Central memory CD8-positive, alpha-beta T cell (primary cell): ENCODE data around the gene GSE1.

ENCODE experiments used
- ATAC-seq: fragments of 150-1000 bp; cut with Tn5 transposase; replicated peaks from 2 replicates; pipeline ENCODE4 v1.10.0; 2022; ENCODE audit warnings: mild to moderate bottlenecking, moderate FRiP score, moderate number of reproducible peaks; ENCODE audit not compliant: poor library complexity, severe bottlenecking; ENCODE audit errors: extremely low read depth
- DNase-seq, 2 donors: peaks; one replicate each; pipeline ENCODE4 v3.0.0; 2021; ENCODE audit warnings: low spot score in 2 of 2
- H3K27ac Mint-ChIP-seq: one replicate; pipeline ENCODE4 v1.8.0; 2022; ENCODE audit warnings: low read depth, mild to moderate bottlenecking, moderate library complexity, mixed read lengths
- H3K27me3 Mint-ChIP-seq: one replicate; pipeline ENCODE4 v1.8.0; 2022; ENCODE audit warnings: mixed read lengths
- H3K36me3 Mint-ChIP-seq: one replicate; pipeline ENCODE4 v1.8.0; 2022; ENCODE audit warnings: mild to moderate bottlenecking, moderate library complexity, mixed read lengths; ENCODE audit not compliant: insufficient read depth
- H3K4me1 Mint-ChIP-seq: one replicate; pipeline ENCODE4 v1.8.0; 2022; ENCODE audit warnings: mixed read lengths
- H3K4me3 Mint-ChIP-seq: one replicate; pipeline ENCODE4 v1.8.0; 2022; ENCODE audit warnings: mild to moderate bottlenecking, moderate library complexity, mixed read lengths
- H3K9me3 Mint-ChIP-seq: one replicate; pipeline ENCODE4 v1.8.0; 2022; ENCODE audit warnings: mixed read lengths

Gene GSE1

DNA sequence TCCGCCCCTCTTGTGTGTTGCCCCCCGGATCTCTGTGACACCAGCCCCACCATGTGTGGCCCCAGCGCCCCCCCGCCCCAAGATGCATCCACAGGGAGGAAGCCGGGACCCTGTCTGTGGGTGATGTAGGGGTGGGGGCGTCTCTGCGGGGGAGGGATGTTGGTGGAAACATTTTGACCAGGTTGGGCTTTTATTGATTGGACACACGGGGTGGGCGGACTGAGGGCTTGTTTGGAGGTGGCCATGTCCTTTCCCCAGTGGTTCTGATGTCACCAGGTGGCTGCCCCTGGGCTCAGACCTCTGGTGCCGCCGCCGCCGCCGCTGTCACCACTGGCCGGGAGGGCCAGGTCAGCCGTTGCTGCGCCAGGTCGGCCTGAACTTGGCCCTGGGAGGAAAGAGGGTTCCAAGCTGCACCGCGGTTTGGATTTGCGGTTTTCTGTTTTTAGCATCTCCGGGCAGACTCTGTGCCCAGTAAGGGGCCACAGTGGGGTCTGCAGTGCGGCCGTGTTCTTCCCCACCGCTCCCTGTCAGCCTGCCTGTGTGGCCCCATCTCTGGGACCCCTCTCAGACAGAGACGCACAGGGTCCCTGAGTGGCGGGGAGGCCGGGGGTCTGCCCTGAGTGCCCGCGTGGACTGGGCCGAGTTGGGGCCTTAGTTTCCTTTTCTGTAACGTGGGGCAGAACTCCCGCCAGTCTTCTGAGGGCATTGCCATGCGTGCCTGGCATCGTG lies 19.8 kb downstream of the GSE1 start:
- H3K4me1 Mint-ChIP-seq: peaks cover 18% of the 10 kb centered on the region
- no peak overlapping the region for H3K27ac Mint-ChIP-seq
- H3K4me3 Mint-ChIP-seq: no peak overlapping the region
- H3K27me3 Mint-ChIP-seq: no peaks in the 10 kb centered on the region
- H3K36me3 Mint-ChIP-seq: peaks cover 6% of the 10 kb centered on the region
- no peaks in the 10 kb centered on the region for H3K9me3 Mint-ChIP-seq
- ATAC-seq (no peak), DNase-seq (no peak)

DNA sequence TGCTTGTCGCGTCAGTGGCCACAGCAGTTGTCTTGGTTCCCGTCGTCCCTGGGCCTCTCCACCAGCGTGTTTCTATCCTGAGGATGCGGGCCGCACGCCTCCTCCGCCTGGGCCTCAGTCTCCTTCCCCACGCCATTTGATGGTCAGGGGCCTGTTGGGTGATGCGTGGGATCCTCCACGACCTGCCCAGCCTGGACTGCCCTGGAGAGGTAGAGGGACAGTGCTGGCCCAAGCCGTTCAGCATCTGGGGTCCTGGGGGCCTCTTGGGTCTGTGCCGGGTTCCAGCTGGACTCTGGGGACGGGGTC lies 20.3 kb downstream of the GSE1 start:
- ATAC-seq: no peak
- Mint-ChIP-seq H3K36me3 (peaks cover 6% of the 10 kb centered on the region), H3K4me3 (no peak overlapping the region), H3K27ac (no peak overlapping the region), H3K27me3 (no peaks in the 10 kb centered on the region), H3K9me3 (no peaks in the 10 kb centered on the region), H3K4me1 (peaks cover 18% of the 10 kb centered on the region)
- DNase-seq: no peak

- Mint-ChIP-seq H3K36me3 (peaks cover 6% of the 10 kb centered on the region), H3K4me3 (no peak overlapping the region), H3K27me3 (no peaks in the 10 kb centered on the region), H3K27ac (no peak overlapping the region), H3K4me1 (peaks cover 15% of the 10 kb centered on the region), H3K9me3 (no peaks in the 10 kb centered on the region)
- ATAC-seq: no peak
- DNase-seq: no peak
These were observed 20.8 kb downstream of the GSE1 start for GRCh38 chr16:85633888-85634287.

DNA sequence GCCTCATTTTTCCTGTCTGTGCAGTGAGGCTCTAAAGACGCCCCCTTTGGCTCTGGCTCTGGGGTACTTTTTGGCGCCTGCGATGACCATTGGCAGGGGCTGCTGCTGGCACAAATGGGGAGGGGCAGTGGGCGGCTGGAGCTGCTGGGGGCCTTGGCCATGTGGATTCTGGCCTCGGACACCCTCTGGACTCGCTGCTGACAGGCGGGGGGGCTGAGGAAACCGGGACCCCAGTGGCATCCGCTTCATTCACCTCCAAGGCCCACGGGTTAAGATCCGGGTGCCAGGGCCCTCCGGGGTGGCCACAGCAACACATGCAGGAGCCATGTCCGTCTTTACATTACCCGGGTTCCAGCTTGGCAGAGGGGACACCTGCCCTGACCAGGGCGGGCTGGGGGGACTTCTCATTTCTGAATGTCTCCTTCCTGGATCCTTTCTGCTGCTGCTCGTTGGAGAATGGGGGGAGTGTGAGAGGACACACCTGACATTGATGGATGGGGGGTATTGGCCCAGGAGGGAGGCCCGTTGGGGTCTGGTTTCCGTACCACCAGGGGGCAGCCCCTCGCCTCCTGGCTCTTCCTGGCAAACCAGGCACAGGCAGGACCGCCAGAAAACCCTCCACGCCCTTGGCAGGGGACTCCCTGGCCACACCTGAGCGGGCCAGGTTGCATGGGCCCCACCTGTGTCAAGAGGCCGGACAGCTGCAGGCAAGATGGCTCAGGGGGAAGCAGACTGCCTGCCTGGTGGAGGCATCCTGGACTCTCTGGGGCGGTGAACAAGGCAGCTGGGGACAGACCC lies 21.8 kb downstream of the GSE1 start:
- H3K27me3 Mint-ChIP-seq: no peaks in the 10 kb centered on the region
- no peak for DNase-seq
- H3K27ac Mint-ChIP-seq: no peak overlapping the region
- H3K9me3 Mint-ChIP-seq: no peaks in the 10 kb centered on the region
- peaks cover 5% of the 10 kb centered on the region for H3K36me3 Mint-ChIP-seq
- H3K4me1 Mint-ChIP-seq: peaks cover 6% of the 10 kb centered on the region
- no peak for ATAC-seq
- H3K4me3 Mint-ChIP-seq: no peak overlapping the region

GRCh38 chr16:85635545-85636140 lies 22.5 kb downstream of the GSE1 start:
- H3K4me3 Mint-ChIP-seq: no peak overlapping the region
- H3K27ac Mint-ChIP-seq: no peak overlapping the region
- ATAC-seq (no peak), DNase-seq (no peak)
- no peaks in the 10 kb centered on the region for H3K9me3 Mint-ChIP-seq
- no peaks in the 10 kb centered on the region for H3K27me3 Mint-ChIP-seq
- no peaks in the 10 kb centered on the region for H3K4me1 Mint-ChIP-seq
- peaks cover 6% of the 10 kb centered on the region for H3K36me3 Mint-ChIP-seq

DNA sequence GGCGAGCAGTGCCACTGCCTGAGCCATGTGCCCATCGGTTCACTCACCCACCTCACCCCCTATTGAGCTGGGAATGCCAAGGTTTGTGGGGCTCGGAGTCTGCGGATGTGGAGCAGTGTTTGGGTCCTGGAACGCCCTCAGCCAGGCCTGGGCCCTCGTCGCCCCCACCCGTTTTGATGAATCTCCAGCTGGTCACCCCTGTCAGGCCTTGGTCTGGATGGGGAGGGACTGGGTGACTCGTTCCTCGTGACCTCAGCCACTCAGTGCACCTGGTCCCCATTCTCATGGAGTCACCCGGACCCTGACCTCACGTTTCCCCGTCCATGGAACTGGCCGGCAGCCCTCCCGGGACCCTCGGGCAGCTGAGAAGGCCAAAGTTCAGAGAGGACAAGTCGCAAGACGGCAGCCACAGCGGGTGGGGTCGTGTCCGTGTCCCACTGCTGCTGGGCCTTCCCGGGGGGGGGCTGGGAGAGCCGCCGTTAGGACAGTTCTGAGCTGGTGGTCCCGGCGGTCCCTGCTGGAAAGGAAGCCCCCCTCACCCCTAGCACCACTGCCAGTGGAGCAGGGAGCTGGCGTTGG lies 23.2 kb downstream of the GSE1 start:
- Mint-ChIP-seq H3K36me3 (peaks cover 9% of the 10 kb centered on the region), H3K27me3 (no peaks in the 10 kb centered on the region), H3K4me1 (no peaks in the 10 kb centered on the region), H3K27ac (no peak overlapping the region), H3K9me3 (no peaks in the 10 kb centered on the region), H3K4me3 (no peak overlapping the region)
- no peak for ATAC-seq
- DNase-seq: no peak

GRCh38 chr16:85637061-85637807 lies 24.1 kb downstream of the GSE1 start:
- DNase-seq: no peak
- Mint-ChIP-seq H3K4me3 (no peak overlapping the region), H3K27ac (no peak overlapping the region), H3K36me3 (peaks cover 9% of the 10 kb centered on the region), H3K9me3 (no peaks in the 10 kb centered on the region), H3K27me3 (no peaks in the 10 kb centered on the region), H3K4me1 (no peaks in the 10 kb centered on the region)
- no peak for ATAC-seq

- Mint-ChIP-seq H3K9me3 (no peaks in the 10 kb centered on the region), H3K4me1 (no peaks in the 10 kb centered on the region), H3K27me3 (no peaks in the 10 kb centered on the region), H3K4me3 (peak overlapping the region; percentile 11), H3K27ac (no peak overlapping the region), H3K36me3 (peaks cover 8% of the 10 kb centered on the region)
- DNase-seq (no peak), ATAC-seq (no peak)
These were observed 24.9 kb downstream of the GSE1 start for GRCh38 chr16:85637808-85638647.

DNA sequence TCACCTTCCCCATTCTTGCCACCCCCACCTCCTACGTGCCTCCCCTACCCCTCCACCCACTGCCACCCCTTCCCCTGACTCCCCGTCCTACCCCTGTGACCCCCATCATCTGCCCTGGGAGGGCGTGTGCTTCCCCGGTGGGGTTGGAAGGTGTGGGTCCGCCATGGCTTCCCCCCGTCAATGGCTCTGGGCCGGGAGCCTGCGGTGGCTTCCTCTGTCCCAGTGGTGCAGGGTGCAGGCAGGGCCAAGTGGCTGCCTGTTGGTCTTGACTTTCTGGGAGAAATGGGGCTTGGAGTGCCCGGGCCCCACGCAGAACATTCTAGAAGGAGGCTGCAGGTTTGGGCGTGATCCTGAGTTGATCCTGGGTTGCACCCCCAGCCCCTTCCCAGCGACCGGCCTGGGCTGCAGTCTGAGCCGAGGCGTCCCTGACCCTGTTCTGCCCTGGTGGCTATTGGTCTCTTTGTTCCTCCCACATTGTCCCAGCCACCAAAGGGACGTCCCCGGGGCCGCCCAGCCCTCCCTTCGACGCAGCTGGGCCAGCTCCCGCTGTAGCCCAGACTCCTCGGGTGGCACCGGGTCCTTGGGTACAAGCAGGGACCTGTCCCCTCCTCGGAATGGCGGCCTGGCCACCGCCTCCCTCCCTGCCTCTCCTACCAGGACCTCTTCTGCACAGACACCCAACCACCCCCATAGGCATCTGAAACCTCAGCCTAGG lies 25.7 kb downstream of the GSE1 start:
- Mint-ChIP-seq H3K27me3 (no peaks in the 10 kb centered on the region), H3K27ac (no peak overlapping the region), H3K36me3 (peaks cover 8% of the 10 kb centered on the region), H3K4me1 (peaks cover 3% of the 10 kb centered on the region), H3K9me3 (no peaks in the 10 kb centered on the region), H3K4me3 (no peak overlapping the region)
- DNase-seq (no peak), ATAC-seq (no peak)

GRCh38 chr16:85639529-85640253 lies 26.6 kb downstream of the GSE1 start:
- H3K27ac Mint-ChIP-seq: no peak overlapping the region
- peaks cover 10% of the 10 kb centered on the region for H3K36me3 Mint-ChIP-seq
- no peaks in the 10 kb centered on the region for H3K27me3 Mint-ChIP-seq
- no peak overlapping the region for H3K4me3 Mint-ChIP-seq
- ATAC-seq: no peak
- H3K4me1 Mint-ChIP-seq: peaks cover 12% of the 10 kb centered on the region
- no peaks in the 10 kb centered on the region for H3K9me3 Mint-ChIP-seq
- no peak for DNase-seq

- Mint-ChIP-seq H3K27me3 (no peaks in the 10 kb centered on the region), H3K9me3 (no peaks in the 10 kb centered on the region), H3K4me3 (no peak overlapping the region), H3K4me1 (peaks cover 17% of the 10 kb centered on the region), H3K36me3 (peaks cover 9% of the 10 kb centered on the region), H3K27ac (no peak overlapping the region)
- ATAC-seq (no peak), DNase-seq (no peak)
These were observed 27.1 kb downstream of the GSE1 start for GRCh38 chr16:85640254-85640558.
